Coronary artery (tissue), 2 donors: ENCODE results near the gene PHOSPHO1.
"Not testable (repeated sequence)": the region's sequence is repeated elsewhere in the genome, so short reads cannot be mapped to it uniquely, and the experiment has no call there.

ENCODE experiments used
- DNase-seq: peaks from one replicate; pipeline ENCODE4 v3.0.0-alpha.2; 2017; ENCODE audit warnings: low spot score
- H3K27ac ChIP-seq, 2 donors: fragments of 200-600 bp; sonication (generic); one replicate each; pipeline ENCODE4 v1.5.1; 2016 to 2019
- H3K4me3 ChIP-seq: fragments of 200-600 bp; sonication (generic); 2 replicates; pipeline ENCODE4 v1.5.1; 2016; ENCODE audit warnings: mild to moderate bottlenecking, moderate library complexity
- CTCF ChIP-seq: fragments of 200-600 bp; sonication (generic); IDR thresholded peaks from one replicate; pipeline ENCODE4 v1.5.1; 2019; ENCODE audit warnings: antibody characterized with exemption

The PHOSPHO1 gene

GRCh38 chr17:49267912-49268311, 37.3 kb upstream of the PHOSPHO1 start:
- DNase-seq: no peak
- no peak for TF ChIP-seq CTCF
- no peak overlapping the region for H3K4me3 ChIP-seq
- no peak overlapping the region for H3K27ac ChIP-seq

DNA sequence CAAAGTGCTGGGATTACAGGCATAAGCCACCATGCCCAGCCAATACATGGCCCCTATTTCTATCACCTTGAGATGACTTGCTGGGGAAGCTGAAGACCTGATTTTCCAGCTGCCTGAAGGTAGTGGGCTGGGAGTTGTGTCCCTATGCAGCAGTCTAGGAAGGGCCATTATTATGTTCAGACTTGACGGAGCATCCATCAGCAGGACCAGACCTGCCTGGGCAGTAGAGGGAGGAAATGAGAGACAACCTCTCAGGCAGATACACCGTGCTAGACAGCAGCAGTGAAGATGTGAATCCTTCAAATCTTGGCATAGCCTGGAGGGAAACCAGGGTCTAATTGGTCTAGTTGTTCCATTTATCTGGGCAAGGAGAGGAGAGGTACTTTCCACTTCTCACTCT, 35.6 kb upstream of the PHOSPHO1 start:
- TF ChIP-seq CTCF: no peak
- Histone ChIP-seq H3K27ac (no peak overlapping the region), H3K4me3 (no peak overlapping the region)
- no peak for DNase-seq

- not testable (repeated sequence) for H3K27ac ChIP-seq, H3K4me3 ChIP-seq, DNase-seq
These were observed 31.0 kb upstream of the PHOSPHO1 start for GRCh38 chr17:49261540-49261939.

DNA sequence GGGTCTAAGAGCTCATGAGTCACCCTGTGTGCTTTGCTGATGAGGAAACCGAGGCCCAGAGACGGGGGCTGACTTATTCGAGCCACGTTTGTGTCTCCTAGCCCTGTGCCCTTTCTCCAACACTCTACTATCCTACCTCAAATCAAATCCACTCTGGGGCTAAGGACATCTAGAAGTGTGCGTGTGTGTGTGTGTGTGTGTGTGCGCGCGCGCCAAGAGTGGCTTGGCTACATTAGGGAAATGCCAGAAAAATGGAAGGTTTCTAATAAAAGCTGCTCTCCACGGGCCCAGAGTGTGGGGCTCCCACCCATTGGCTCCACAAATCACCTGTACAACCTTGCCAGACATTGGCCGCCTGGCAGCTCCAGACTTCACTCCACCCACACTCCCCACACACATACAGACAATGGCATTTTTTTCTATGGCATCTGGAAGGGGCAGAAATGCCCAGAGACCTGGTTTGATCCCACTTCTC, 30.3 kb upstream of the PHOSPHO1 start:
- no peak for DNase-seq
- H3K4me3 ChIP-seq: peak overlapping the region; percentile 69
- H3K27ac ChIP-seq: peak overlapping the region; percentile 67
- no peak for TF ChIP-seq CTCF

- DNase-seq: peak; percentile 79
These were observed 29.6 kb upstream of the PHOSPHO1 start for GRCh38 chr17:49260011-49260816.

DNA sequence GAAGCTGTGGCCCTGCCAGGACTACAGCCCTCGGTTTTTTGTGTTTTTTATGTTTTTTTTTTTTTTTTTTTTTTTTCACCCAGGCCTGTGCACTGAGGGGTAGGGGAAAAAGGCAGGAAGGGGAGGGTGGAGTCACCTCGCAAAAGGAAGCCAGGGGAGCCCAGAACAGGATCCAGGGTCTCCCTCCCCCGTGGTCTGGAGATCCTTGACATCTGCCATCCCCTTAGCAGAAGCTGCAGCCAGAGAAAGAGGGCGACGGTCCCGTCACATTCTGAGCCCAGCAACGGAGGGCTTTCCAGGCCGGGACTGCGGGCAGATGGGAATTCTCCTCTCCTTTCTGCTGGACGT, 29.1 kb upstream of the PHOSPHO1 start:
- Histone ChIP-seq H3K4me3 (peak overlapping the region; percentile 69), H3K27ac (peak overlapping the region; percentile 67)
- no peak for DNase-seq

More at GRCh38 chr17:49260011-49260816, 29.6 kb upstream of the PHOSPHO1 start:
- Histone ChIP-seq H3K4me3 (peak overlapping the region; percentile 69), H3K27ac (peak overlapping the region; percentile 67)
- TF ChIP-seq CTCF: no peak

DNA sequence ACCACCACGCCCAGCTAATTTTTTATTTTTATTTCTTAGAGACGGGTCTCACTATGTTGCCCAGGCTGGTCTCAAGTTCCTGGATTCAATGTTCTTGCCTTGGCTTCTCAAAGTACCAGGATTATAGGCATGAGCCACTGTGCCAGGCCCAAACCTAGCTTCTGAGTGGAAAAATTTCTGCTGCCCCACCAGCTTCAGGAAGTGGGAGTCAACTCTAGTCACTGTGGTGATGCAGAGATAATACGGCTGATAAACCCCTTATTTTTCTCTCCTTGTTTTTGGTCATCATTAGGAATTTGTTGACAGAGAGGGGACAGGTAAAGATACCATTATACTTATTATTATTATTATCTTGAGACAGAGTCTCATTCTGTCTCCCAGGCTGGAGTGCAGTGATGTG, 27.8 kb upstream of the PHOSPHO1 start:
- no peak for TF ChIP-seq CTCF
- DNase-seq: no peak
- H3K4me3 ChIP-seq: no peak overlapping the region
- no peak overlapping the region for H3K27ac ChIP-seq

More for the DNA sequence above, 29.1 kb upstream of the PHOSPHO1 start:
- no peak for TF ChIP-seq CTCF
